HEK293 (cell line): ENCODE measurements around the gene OR52E1.

Source experiments
- CTCF ChIP-seq: fragments of 450-650 bp; formaldehyde crosslinking; IDR thresholded peaks from 2 replicates; pipeline ENCODE4 v1.5.1; 2016; ENCODE audit warnings: missing biosample characterization, missing genetic modification characterization
- YY1 ChIP-seq: fragments of 450-650 bp; formaldehyde crosslinking; IDR thresholded peaks from 2 replicates; pipeline ENCODE4 v1.5.1; 2018; ENCODE audit warnings: missing biosample characterization, missing genetic modification characterization
- ZNF23 ChIP-seq: fragments of 450-650 bp; formaldehyde crosslinking; IDR thresholded peaks from 2 replicates; pipeline ENCODE4 v1.5.1; 2016; ENCODE audit warnings: missing biosample characterization, missing genetic modification characterization, borderline replicate concordance
- ZNF335 ChIP-seq: fragments of 450-650 bp; formaldehyde crosslinking; conservative IDR thresholded peaks from 2 replicates; pipeline ENCODE4 v1.5.1; 2016; ENCODE audit warnings: missing biosample characterization, missing genetic modification characterization

GRCh38 chr11:5083602-5084001 is 14.2 kb downstream of the OR52E1 start:
- no peak for TF ChIP-seq CTCF (tag by site-specific recombination)
- no peak for TF ChIP-seq ZNF23 (tag by site-specific recombination)
- no peak for TF ChIP-seq YY1
- TF ChIP-seq ZNF335: no peak
